ENCODE data around the gene NFATC2IP.

GRCh38 chr16:29012913-29013553, 62.3 kb downstream of the NFATC2IP start:
- TF ChIP-seq CTCF (IDR thresholded peaks at IDR 0.05) = no peak
- TF ChIP-seq ZFX (IDR thresholded peaks at IDR 0.05; ENCODE audit: borderline replicate concordance) = no peak
